HepG2 (cell line): ENCODE measurements around the gene MAML1. TPM values are rescaled to one million over a fixed set of nuclear protein-coding genes. Genes with fewer than 3 reads are reported as not detected.

Experiments
- GZF1 ChIP-seq: sonication (generic); formaldehyde crosslinking; IDR thresholded peaks from 2 replicates; pipeline ENCODE4 v1.5.1; 2020; ENCODE audit warnings: mild to moderate bottlenecking, missing genetic modification reagents
- HDAC6 ChIP-seq: fragments of 200-600 bp; sonication (generic); IDR thresholded peaks from 2 replicates; pipeline ENCODE4 v1.7.0; 2017; ENCODE audit warnings: mild to moderate bottlenecking, antibody characterized with exemption, low read length, low read depth
- JUND ChIP-seq: sonication (generic); formaldehyde crosslinking; IDR thresholded peaks from 2 replicates; pipeline ENCODE4 v1.8.0; 2022; ENCODE audit warnings: mild to moderate bottlenecking, missing genetic modification reagents
- NBN ChIP-seq: fragments of 450-650 bp; conservative IDR thresholded peaks from 2 replicates; pipeline ENCODE4 v1.6.1; 2017
- NRL ChIP-seq: sonication (generic); formaldehyde crosslinking; IDR thresholded peaks from 2 replicates; pipeline ENCODE4 v1.5.0; 2020; ENCODE audit warnings: missing genetic modification reagents, mild to moderate bottlenecking, moderate library complexity, borderline replicate concordance
- POLR2G ChIP-seq: fragments of 200-400 bp; formaldehyde crosslinking; IDR thresholded peaks from 2 replicates; pipeline ENCODE4 v1.6.1; 2018; ENCODE audit warnings: mild to moderate bottlenecking, low read depth, low read length, moderate library complexity
- PRDM4 ChIP-seq: sonication (generic); formaldehyde crosslinking; IDR thresholded peaks from 2 replicates; pipeline ENCODE4 v1.9.0; 2021; ENCODE audit warnings: missing genetic modification reagents, borderline replicate concordance
- RFXANK ChIP-seq: IDR thresholded peaks from 2 replicates; pipeline ENCODE4 v1.6.1; 2016
- SMAD3 ChIP-seq: sonication (generic); formaldehyde crosslinking; IDR thresholded peaks from 2 replicates; pipeline ENCODE4 v1.4.0; 2020; ENCODE audit warnings: missing genetic modification reagents
- SRY ChIP-seq: sonication (generic); formaldehyde crosslinking; IDR thresholded peaks from 2 replicates; pipeline ENCODE4 v1.8.0; 2022; ENCODE audit warnings: mild to moderate bottlenecking, missing genetic modification reagents
- STAT5B ChIP-seq: sonication (generic); formaldehyde crosslinking; IDR thresholded peaks from 2 replicates; pipeline ENCODE4 v1.4.0; 2020; ENCODE audit warnings: missing genetic modification reagents
- ZNF224 ChIP-seq: sonication (generic); formaldehyde crosslinking; IDR thresholded peaks from 2 replicates; pipeline ENCODE4 v1.5.0; 2020; ENCODE audit warnings: mild to moderate bottlenecking, missing genetic modification reagents
- ZNF367 ChIP-seq: sonication (generic); formaldehyde crosslinking; IDR thresholded peaks from 2 replicates; pipeline ENCODE4 v1.4.0; 2020; ENCODE audit warnings: missing genetic modification reagents, borderline replicate concordance
- ZNF557 ChIP-seq: sonication (generic); formaldehyde crosslinking; IDR thresholded peaks from 2 replicates; pipeline ENCODE4 v1.4.0; 2020; ENCODE audit warnings: missing genetic modification reagents
- ZNF558 ChIP-seq: sonication (generic); formaldehyde crosslinking; IDR thresholded peaks from 2 replicates; pipeline ENCODE4 v1.9.0; 2022; ENCODE audit warnings: mild to moderate bottlenecking, missing genetic modification reagents, borderline replicate concordance
- ZNF562 ChIP-seq: sonication (generic); formaldehyde crosslinking; IDR thresholded peaks from 2 replicates; pipeline ENCODE4 v1.8.0; 2022; ENCODE audit warnings: missing genetic modification reagents, borderline replicate concordance
- ZNF781 ChIP-seq: sonication (generic); formaldehyde crosslinking; IDR thresholded peaks from 2 replicates; pipeline ENCODE4 v1.5.1; 2020; ENCODE audit warnings: borderline replicate concordance, mild to moderate bottlenecking, missing genetic modification reagents; ENCODE audit errors: not compliant biosample characterization
- ZNF878 ChIP-seq: sonication (generic); formaldehyde crosslinking; IDR thresholded peaks from 2 replicates; pipeline ENCODE4 v1.8.1; 2023; ENCODE audit warnings: mild to moderate bottlenecking, missing genetic modification reagents, moderate library complexity
- polyA plus RNA-seq, 8 experiments: library from polyadenylated mRNA; depleted of rRNA in 3 of 8; stranded (reverse) in 7 of 8; unstranded in 1 of 8; fragments of >200 nt; fragmentation: Illumina TruSeq in 4 of 8; extraction: Trizol in 4 of 8; gene quantifications; 2 replicates each; pipeline versions ENCODE4 v1.2.1 to v1.2.3, GENCODE V29; 2011 to 2016; ENCODE audit warnings: low read depth in 4 of 8, missing spikeins in 1 of 8, mixed read lengths in 1 of 8; ENCODE audit not compliant: insufficient read depth in 1 of 8
- total RNA-seq, 5 experiments: library from RNA; depleted of rRNA; stranded (reverse); fragments of >200 nt; fragmentation: Illumina TruSeq; extraction: Trizol; gene quantifications; 2 replicates each; pipeline ENCODE4 v1.2.3, GENCODE V29; 2016; ENCODE audit warnings: low read depth in 1 of 5
- TF ChIP-seq, protein P1 (sequence below): sonication (generic); formaldehyde crosslinking; IDR thresholded peaks from 2 replicates; pipeline ENCODE4 v1.4.0; 2020; ENCODE audit warnings: missing genetic modification reagents
- TF ChIP-seq, protein P2 (sequence below): sonication (generic); formaldehyde crosslinking; IDR thresholded peaks from 2 replicates; pipeline ENCODE4 v1.5.0; 2020; ENCODE audit warnings: missing genetic modification reagents, mild to moderate bottlenecking, borderline replicate concordance
- TF ChIP-seq, protein P3 (sequence below): IDR thresholded peaks from 2 replicates; pipeline ENCODE4 v1.6.1; 2016; ENCODE audit warnings: mild to moderate bottlenecking, missing biosample characterization, missing genetic modification reagents
- TF ChIP-seq, protein P4 (sequence below): IDR thresholded peaks from 2 replicates; pipeline ENCODE4 v1.4.0; 2020; ENCODE audit warnings: mild to moderate bottlenecking, missing genetic modification reagents

The MAML1 gene
- total and polyA plus RNA-seq, 2 of the 13 experiments (the other 11 are each of a cell fraction or from before 2014, with no cell fraction given), result 10.0 to 10.8 TPM

GRCh38 chr5:179697993-179698934 is 34.4 kb upstream of the MAML1 start (continued):
- TF ChIP-seq ZNF562 (no peak), ZNF781 (peak; percentile 24), SRY (CRISPR knock-in tag) (no peak), JUND (CRISPR knock-in tag) (no peak), ZNF558 (CRISPR knock-in tag) (0 out of 2 replicates have a peak, but pooled peaks have one; percentile 34), ZNF878 (no peak), ZNF224 (no peak), POLR2G (peak; percentile 88), ZNF367 (CRISPR knock-in tag) (no peak), SMAD3 (no peak; the same call in 1 of the 2 replicates), RFXANK (CRISPR knock-in tag) (no peak), HDAC6 (no peak), NRL (CRISPR knock-in tag) (no peak), NBN (no peak), ZNF557 (CRISPR knock-in tag) (no peak), PRDM4 (CRISPR knock-in tag) (0 out of 2 replicates have a peak, but pooled peaks have one; percentile 44), STAT5B (CRISPR knock-in tag) (0 out of 2 replicates have a peak, but pooled peaks have one; percentile 15), GZF1 (CRISPR knock-in tag) (peak; percentile 58; the same call in 1 of the 2 replicates)
- TF ChIP-seq, protein P1, sequence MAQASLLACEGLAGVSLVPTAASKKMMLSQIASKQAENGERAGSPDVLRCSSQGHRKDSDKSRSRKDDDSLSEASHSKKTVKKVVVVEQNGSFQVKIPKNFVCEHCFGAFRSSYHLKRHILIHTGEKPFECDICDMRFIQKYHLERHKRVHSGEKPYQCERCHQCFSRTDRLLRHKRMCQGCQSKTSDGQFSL, result no peak
- TF ChIP-seq, protein P2, sequence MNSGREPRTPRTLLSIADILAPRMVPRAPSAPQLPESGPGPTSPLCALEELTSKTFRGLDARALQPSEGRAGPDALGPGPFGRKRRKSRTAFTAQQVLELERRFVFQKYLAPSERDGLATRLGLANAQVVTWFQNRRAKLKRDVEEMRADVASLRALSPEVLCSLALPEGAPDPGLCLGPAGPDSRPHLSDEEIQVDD (CRISPR knock-in tag), result peak; percentile 35; the same call in 1 of the 2 replicates
- TF ChIP-seq, protein P3, sequence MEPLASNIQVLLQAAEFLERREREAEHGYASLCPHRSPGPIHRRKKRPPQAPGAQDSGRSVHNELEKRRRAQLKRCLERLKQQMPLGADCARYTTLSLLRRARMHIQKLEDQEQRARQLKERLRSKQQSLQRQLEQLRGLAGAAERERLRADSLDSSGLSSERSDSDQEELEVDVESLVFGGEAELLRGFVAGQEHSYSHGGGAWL (CRISPR knock-in tag), result no peak
- TF ChIP-seq, protein P4, sequence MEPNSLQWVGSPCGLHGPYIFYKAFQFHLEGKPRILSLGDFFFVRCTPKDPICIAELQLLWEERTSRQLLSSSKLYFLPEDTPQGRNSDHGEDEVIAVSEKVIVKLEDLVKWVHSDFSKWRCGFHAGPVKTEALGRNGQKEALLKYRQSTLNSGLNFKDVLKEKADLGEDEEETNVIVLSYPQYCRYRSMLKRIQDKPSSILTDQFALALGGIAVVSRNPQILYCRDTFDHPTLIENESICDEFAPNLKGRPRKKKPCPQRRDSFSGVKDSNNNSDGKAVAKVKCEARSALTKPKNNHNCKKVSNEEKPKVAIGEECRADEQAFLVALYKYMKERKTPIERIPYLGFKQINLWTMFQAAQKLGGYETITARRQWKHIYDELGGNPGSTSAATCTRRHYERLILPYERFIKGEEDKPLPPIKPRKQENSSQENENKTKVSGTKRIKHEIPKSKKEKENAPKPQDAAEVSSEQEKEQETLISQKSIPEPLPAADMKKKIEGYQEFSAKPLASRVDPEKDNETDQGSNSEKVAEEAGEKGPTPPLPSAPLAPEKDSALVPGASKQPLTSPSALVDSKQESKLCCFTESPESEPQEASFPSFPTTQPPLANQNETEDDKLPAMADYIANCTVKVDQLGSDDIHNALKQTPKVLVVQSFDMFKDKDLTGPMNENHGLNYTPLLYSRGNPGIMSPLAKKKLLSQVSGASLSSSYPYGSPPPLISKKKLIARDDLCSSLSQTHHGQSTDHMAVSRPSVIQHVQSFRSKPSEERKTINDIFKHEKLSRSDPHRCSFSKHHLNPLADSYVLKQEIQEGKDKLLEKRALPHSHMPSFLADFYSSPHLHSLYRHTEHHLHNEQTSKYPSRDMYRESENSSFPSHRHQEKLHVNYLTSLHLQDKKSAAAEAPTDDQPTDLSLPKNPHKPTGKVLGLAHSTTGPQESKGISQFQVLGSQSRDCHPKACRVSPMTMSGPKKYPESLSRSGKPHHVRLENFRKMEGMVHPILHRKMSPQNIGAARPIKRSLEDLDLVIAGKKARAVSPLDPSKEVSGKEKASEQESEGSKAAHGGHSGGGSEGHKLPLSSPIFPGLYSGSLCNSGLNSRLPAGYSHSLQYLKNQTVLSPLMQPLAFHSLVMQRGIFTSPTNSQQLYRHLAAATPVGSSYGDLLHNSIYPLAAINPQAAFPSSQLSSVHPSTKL (CRISPR knock-in tag), result no peak
